DND-41 (cell line): ENCODE results near the gene FBXO8.

Experiments
- CTCF ChIP-seq: IDR thresholded peaks from 2 replicates; pipeline ENCODE4 v1.5.1; 2012; ENCODE audit warnings: borderline replicate concordance, low read length, moderate library complexity, mild to moderate bottlenecking; ENCODE audit not compliant: poor library complexity, severe bottlenecking; ENCODE audit errors: extremely low read depth
- EZH2 ChIP-seq: IDR thresholded peaks from 3 replicates; pipeline ENCODE4 v1.6.1; 2012; ENCODE audit warnings: borderline replicate concordance, low read depth, mild to moderate bottlenecking, moderate library complexity, low read length, inconsistent platforms; ENCODE audit not compliant: severe bottlenecking

- no peak for TF ChIP-seq CTCF
- no peak for TF ChIP-seq EZH2
These were observed 21.2 kb upstream of the FBXO8 start for GRCh38 chr4:174304664-174305063.
